ENCODE results near the gene EPB41L4B.

- no peak for TF ChIP-seq EZH2 (IDR thresholded peaks at IDR 0.05; ENCODE audit: borderline replicate concordance, low read length)
- TF ChIP-seq CTCF (conservative IDR thresholded peaks at IDR 0.05 in 1 of 2, IDR thresholded peaks at IDR 0.05 in 1 of 2; ENCODE audit: extremely low read depth in 1 of 2, insufficient read depth in 1 of 2, low read depth in 1 of 2, low read length in 2 of 2), result no peak
Measured at GRCh38 chr9:109225629-109226028, 95.2 kb downstream of the EPB41L4B start.
